HepG2 (cell line): ENCODE results near the gene CATSPERE. TPM values are rescaled to one million over a fixed set of nuclear protein-coding genes. Genes with fewer than 3 reads are reported as not detected.

ENCODE experiments used
- AHR ChIP-seq: IDR thresholded peaks from 2 replicates; pipeline ENCODE4 v1.6.1; 2018; ENCODE audit warnings: missing genetic modification reagents, missing compliant biosample characterization
- ELF3 ChIP-seq: IDR thresholded peaks from 2 replicates; pipeline ENCODE4 v1.6.1; 2016; ENCODE audit warnings: missing genetic modification reagents, missing compliant biosample characterization
- ETV6 ChIP-seq: sonication (generic); formaldehyde crosslinking; conservative IDR thresholded peaks from 2 replicates; pipeline ENCODE4 v1.4.0; 2020; ENCODE audit warnings: missing genetic modification reagents
- FOXA3 ChIP-seq: IDR thresholded peaks from 2 replicates; pipeline ENCODE4 v1.6.1; 2016; ENCODE audit warnings: missing genetic modification reagents, missing compliant biosample characterization
- HNRNPL ChIP-seq: fragments of 200-400 bp; formaldehyde crosslinking; IDR thresholded peaks from 2 replicates; pipeline ENCODE4 v1.6.1; 2017; ENCODE audit warnings: mild to moderate bottlenecking, low read depth, low read length
- HOXA5 ChIP-seq: sonication (generic); formaldehyde crosslinking; IDR thresholded peaks from 2 replicates; pipeline ENCODE4 v1.4.0; 2020; ENCODE audit warnings: missing genetic modification reagents
- KDM2A ChIP-seq: sonication (generic); formaldehyde crosslinking; IDR thresholded peaks from 2 replicates; pipeline ENCODE4 v1.4.0; 2020; ENCODE audit warnings: low read depth, missing genetic modification reagents, borderline replicate concordance
- MED8 ChIP-seq: sonication (generic); formaldehyde crosslinking; IDR thresholded peaks from 2 replicates; pipeline ENCODE4 v1.8.1; 2023; ENCODE audit warnings: mild to moderate bottlenecking, missing genetic modification reagents; ENCODE audit not compliant: insufficient replicate concordance
- SNAPC2 ChIP-seq: sonication (generic); formaldehyde crosslinking; IDR thresholded peaks from 2 replicates; pipeline ENCODE4 v1.8.1; 2022; ENCODE audit warnings: mild to moderate bottlenecking, missing genetic modification reagents
- TRIM24 ChIP-seq: sonication (generic); formaldehyde crosslinking; IDR thresholded peaks from 2 replicates; pipeline ENCODE4 v1.8.0; 2022; ENCODE audit warnings: mild to moderate bottlenecking, missing genetic modification reagents
- ZNF235 ChIP-seq: sonication (generic); formaldehyde crosslinking; IDR thresholded peaks from 2 replicates; pipeline ENCODE4 v1.8.1; 2023; ENCODE audit warnings: mild to moderate bottlenecking, missing genetic modification reagents, borderline replicate concordance
- ZNF441 ChIP-seq: sonication (generic); formaldehyde crosslinking; IDR thresholded peaks from 2 replicates; pipeline ENCODE4 v1.7.0; 2021; ENCODE audit warnings: missing genetic modification reagents, borderline replicate concordance
- ZNF660 ChIP-seq: sonication (generic); formaldehyde crosslinking; IDR thresholded peaks from 2 replicates; pipeline ENCODE4 v1.5.1; 2020; ENCODE audit warnings: mild to moderate bottlenecking, low read depth, missing genetic modification reagents, borderline replicate concordance
- ZNF713 ChIP-seq: sonication (generic); formaldehyde crosslinking; IDR thresholded peaks from 2 replicates; pipeline ENCODE4 v1.4.0; 2020; ENCODE audit warnings: mild to moderate bottlenecking, missing genetic modification reagents
- polyA plus RNA-seq, 8 experiments: library from polyadenylated mRNA; depleted of rRNA in 3 of 8; stranded (reverse) in 7 of 8; unstranded in 1 of 8; fragments of >200 nt; fragmentation: Illumina TruSeq in 4 of 8; extraction: Trizol in 4 of 8; gene quantifications; 2 replicates each; pipeline versions ENCODE4 v1.2.1 to v1.2.3, GENCODE V29; 2011 to 2016; ENCODE audit warnings: low read depth in 4 of 8, missing spikeins in 1 of 8, mixed read lengths in 1 of 8; ENCODE audit not compliant: insufficient read depth in 1 of 8
- total RNA-seq, 5 experiments: library from RNA; depleted of rRNA; stranded (reverse); fragments of >200 nt; fragmentation: Illumina TruSeq; extraction: Trizol; gene quantifications; 2 replicates each; pipeline ENCODE4 v1.2.3, GENCODE V29; 2016; ENCODE audit warnings: low read depth in 1 of 5
- TF ChIP-seq, protein P1 (sequence below): sonication (generic); formaldehyde crosslinking; conservative IDR thresholded peaks from 2 replicates; pipeline ENCODE4 v1.4.0; 2020; ENCODE audit warnings: missing genetic modification reagents
- TF ChIP-seq, protein P2 (sequence below): sonication (generic); formaldehyde crosslinking; IDR thresholded peaks from 2 replicates; pipeline ENCODE4 v1.5.1; 2020; ENCODE audit warnings: mild to moderate bottlenecking, missing genetic modification reagents, moderate library complexity
- TF ChIP-seq, protein P3 (sequence below): sonication (generic); formaldehyde crosslinking; IDR thresholded peaks from 2 replicates; pipeline ENCODE4 v1.5.0; 2020; ENCODE audit warnings: missing genetic modification reagents
- TF ChIP-seq, protein P4 (sequence below): sonication (generic); formaldehyde crosslinking; IDR thresholded peaks from 2 replicates; pipeline ENCODE4 v1.8.0; 2022; ENCODE audit warnings: low read depth, missing genetic modification reagents
- TF ChIP-seq, protein P5 (sequence below): sonication (generic); formaldehyde crosslinking; IDR thresholded peaks from 2 replicates; pipeline ENCODE4 v1.4.0; 2020; ENCODE audit warnings: missing genetic modification reagents
- TF ChIP-seq, protein P6 (sequence below): sonication (generic); formaldehyde crosslinking; IDR thresholded peaks from 2 replicates; pipeline ENCODE4 v1.4.0; 2020; ENCODE audit warnings: missing genetic modification reagents, mild to moderate bottlenecking, borderline replicate concordance

CATSPERE gene
- total and polyA plus RNA-seq, 2 of the 13 experiments (the other 11 are each of a cell fraction or from before 2014, with no cell fraction given) = 0.34 to 0.51 TPM

DNA sequence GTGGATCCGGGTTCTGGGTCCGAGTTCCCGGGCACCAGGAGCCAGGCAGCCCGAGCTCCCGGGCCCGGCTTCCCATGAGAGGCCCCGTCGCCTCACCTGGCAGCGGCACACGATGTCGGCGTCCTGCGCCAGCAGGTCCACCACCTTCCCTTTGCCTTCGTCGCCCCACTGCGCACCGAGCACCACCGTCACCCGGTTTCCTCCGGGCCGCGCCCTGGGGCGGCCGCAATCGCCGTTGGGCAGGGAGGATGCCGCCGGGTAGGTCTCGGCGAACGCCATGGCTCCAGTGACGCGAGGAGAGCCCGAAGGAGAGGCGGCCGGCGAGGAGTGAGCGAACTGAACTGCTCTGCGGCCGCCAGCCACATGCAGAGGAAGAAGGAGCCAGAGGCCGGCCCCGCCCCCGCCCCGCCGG is 9.5 kb upstream of the CATSPERE start, which contains the start of gene ADSS2 (continued):
- TF ChIP-seq TRIM24 (CRISPR knock-in tag) (no peak), ETV6 (CRISPR knock-in tag) (no peak), ZNF660 (CRISPR knock-in tag) (no peak), ELF3 (CRISPR knock-in tag) (no peak; the same call in 1 of the 2 replicates), AHR (CRISPR knock-in tag) (0 out of 2 replicates have a peak, but pooled peaks have one; percentile 43), ZNF441 (no peak), ZNF235 (0 out of 2 replicates have a peak, but pooled peaks have one; percentile 56), HNRNPL (no peak), KDM2A (CRISPR knock-in tag) (peak; percentile 60), FOXA3 (CRISPR knock-in tag) (no peak), MED8 (CRISPR knock-in tag) (peak; percentile 63), ZNF713 (CRISPR knock-in tag) (no peak), HOXA5 (CRISPR knock-in tag) (no peak), SNAPC2 (CRISPR knock-in tag) (no peak)
- TF ChIP-seq, protein P1, sequence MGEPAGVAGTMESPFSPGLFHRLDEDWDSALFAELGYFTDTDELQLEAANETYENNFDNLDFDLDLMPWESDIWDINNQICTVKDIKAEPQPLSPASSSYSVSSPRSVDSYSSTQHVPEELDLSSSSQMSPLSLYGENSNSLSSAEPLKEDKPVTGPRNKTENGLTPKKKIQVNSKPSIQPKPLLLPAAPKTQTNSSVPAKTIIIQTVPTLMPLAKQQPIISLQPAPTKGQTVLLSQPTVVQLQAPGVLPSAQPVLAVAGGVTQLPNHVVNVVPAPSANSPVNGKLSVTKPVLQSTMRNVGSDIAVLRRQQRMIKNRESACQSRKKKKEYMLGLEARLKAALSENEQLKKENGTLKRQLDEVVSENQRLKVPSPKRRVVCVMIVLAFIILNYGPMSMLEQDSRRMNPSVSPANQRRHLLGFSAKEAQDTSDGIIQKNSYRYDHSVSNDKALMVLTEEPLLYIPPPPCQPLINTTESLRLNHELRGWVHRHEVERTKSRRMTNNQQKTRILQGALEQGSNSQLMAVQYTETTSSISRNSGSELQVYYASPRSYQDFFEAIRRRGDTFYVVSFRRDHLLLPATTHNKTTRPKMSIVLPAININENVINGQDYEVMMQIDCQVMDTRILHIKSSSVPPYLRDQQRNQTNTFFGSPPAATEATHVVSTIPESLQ = peak; percentile 62; the same call in 1 of the 2 replicates
- TF ChIP-seq, protein P2, sequence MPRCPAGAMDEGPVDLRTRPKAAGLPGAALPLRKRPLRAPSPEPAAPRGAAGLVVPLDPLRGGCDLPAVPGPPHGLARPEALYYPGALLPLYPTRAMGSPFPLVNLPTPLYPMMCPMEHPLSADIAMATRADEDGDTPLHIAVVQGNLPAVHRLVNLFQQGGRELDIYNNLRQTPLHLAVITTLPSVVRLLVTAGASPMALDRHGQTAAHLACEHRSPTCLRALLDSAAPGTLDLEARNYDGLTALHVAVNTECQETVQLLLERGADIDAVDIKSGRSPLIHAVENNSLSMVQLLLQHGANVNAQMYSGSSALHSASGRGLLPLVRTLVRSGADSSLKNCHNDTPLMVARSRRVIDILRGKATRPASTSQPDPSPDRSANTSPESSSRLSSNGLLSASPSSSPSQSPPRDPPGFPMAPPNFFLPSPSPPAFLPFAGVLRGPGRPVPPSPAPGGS = peak; percentile 70
- TF ChIP-seq, protein P3, sequence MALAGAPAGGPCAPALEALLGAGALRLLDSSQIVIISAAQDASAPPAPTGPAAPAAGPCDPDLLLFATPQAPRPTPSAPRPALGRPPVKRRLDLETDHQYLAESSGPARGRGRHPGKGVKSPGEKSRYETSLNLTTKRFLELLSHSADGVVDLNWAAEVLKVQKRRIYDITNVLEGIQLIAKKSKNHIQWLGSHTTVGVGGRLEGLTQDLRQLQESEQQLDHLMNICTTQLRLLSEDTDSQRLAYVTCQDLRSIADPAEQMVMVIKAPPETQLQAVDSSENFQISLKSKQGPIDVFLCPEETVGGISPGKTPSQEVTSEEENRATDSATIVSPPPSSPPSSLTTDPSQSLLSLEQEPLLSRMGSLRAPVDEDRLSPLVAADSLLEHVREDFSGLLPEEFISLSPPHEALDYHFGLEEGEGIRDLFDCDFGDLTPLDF = no peak
- TF ChIP-seq, protein P4, sequence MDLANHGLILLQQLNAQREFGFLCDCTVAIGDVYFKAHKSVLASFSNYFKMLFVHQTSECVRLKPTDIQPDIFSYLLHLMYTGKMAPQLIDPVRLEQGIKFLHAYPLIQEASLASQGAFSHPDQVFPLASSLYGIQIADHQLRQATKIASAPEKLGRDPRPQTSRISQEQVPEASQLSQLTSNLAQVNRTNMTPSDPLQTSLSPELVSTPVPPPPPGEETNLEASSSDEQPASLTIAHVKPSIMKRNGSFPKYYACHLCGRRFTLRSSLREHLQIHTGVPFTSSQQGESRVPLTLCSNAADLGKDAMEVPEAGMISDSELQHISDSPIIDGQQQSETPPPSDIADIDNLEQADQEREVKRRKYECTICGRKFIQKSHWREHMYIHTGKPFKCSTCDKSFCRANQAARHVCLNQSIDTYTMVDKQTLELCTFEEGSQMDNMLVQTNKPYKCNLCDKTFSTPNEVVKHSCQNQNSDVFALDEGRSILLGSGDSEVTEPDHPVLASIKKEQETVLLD (CRISPR knock-in tag) = no peak; the same call in 1 of the 2 replicates
- TF ChIP-seq, protein P5, sequence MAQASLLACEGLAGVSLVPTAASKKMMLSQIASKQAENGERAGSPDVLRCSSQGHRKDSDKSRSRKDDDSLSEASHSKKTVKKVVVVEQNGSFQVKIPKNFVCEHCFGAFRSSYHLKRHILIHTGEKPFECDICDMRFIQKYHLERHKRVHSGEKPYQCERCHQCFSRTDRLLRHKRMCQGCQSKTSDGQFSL (CRISPR knock-in tag) = no peak
- TF ChIP-seq, protein P6, sequence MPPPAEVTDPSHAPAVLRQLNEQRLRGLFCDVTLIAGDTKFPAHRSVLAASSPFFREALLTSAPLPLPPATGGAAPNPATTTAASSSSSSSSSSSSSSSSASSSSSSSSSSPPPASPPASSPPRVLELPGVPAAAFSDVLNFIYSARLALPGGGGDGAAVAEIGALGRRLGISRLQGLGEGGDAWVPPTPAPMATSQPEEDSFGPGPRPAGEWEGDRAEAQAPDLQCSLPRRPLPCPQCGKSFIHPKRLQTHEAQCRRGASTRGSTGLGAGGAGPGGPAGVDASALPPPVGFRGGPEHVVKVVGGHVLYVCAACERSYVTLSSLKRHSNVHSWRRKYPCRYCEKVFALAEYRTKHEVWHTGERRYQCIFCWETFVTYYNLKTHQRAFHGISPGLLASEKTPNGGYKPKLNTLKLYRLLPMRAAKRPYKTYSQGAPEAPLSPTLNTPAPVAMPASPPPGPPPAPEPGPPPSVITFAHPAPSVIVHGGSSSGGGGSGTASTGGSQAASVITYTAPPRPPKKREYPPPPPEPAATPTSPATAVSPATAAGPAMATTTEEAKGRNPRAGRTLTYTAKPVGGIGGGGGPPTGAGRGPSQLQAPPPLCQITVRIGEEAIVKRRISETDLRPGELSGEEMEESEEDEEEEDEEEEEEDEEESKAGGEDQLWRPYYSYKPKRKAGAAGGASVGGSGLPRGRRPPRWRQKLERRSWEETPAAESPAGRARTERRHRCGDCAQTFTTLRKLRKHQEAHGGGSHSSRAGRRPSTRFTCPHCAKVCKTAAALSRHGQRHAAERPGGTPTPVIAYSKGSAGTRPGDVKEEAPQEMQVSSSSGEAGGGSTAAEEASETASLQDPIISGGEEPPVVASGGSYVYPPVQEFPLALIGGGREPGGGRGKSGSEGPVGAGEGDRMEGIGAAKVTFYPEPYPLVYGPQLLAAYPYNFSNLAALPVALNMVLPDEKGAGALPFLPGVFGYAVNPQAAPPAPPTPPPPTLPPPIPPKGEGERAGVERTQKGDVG (CRISPR knock-in tag) = no peak
